Stimulated activated CD8-positive, alpha-beta memory T cell treated with anti-CD3 and anti-CD28 coated beads, Interleukin-4, amount 100 ng/mL, for 1 hour (primary cell): Measurements from ENCODE around the gene ACKR2.
"Not testable (repeated sequence)": the region's sequence is repeated elsewhere in the genome, so short reads cannot be mapped to it uniquely, and the experiment has no call there.

Source experiments
- DNase-seq, 2 donors: peaks; one replicate each; pipeline ENCODE4 v3.0.0-alpha.2; 2020; ENCODE audit warnings: low read depth in 2 of 2, low spot score in 1 of 2

Gene ACKR2

DNA sequence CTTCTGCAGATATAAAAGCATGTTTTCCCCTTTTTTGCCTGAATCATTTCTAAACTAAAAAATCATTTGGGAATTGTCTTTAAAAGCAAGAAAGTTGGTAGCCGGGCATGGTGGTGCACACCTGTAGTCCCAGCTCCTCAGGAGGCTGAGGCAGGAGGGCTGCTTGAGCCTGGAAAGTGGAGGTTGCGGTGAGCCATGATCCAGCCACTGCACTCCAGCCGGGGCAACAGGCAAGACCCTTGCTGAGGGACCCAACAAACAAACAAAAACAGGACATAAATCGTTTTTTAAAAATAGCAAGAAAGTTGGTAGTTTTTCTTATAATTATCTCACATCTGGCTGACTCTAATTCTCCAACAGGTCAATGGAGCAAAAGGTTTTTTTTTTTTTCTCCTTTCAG is 7.5 kb upstream of the ACKR2 start:
- no peak for DNase-seq

DNA sequence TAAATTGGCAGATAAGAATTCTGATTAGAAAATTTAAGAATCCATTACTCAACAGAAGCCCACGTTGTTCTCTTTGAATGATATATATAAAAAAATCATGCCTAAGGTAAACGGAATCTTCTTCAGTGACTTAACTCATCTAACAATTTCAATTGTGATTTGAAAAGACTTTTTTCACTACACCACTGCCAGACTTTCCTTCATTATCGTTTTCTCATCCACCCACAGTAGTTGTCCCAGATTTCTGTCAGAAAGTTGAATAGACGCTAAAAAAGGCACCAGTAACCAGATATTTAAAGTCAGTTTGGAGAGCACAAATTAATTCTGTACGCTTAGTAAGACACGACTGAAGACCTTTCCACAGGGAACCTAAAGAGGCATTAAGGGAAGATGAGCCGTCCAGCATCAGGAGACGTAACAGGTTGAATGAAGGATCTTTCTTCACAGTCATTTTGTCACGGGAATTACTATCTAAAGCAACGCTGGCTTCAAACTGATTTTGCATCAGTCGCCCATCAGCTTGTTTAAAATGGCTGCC is 6.3 kb upstream of the ACKR2 start:
- no peak for DNase-seq

DNA sequence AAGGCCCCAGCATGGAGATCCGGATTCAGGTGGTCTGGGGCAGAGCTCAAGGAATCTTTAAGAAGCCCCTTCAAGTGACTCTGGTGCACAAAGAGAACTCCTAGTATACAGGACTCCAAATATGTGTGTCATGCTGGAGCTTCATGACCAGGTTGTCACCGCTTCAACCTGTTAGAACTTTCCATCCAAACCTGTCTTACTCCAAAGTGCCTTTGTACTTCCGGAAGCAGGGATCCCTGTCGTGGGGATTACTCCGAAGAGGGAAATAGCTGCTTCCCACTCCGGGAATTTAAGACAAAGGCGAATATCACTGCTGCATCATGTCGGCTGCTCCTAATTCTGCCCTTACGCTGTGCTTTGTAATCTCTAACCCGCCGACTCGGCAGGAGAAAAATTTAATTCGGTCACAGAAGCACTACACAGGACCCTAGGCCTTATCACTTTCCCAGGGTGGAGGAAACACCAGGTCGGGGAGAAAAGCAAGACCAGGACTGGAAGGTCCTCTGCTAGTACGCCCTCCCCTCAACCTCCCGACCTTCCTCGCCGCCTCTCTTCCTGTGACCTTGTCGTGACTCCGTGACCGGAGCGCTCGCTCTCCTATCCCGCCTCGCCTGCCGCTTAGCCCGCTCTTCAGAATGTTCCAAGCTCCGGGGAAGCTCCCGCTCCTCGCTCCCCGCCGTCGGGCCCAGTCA is 5.7 kb upstream of the ACKR2 start:
- DNase-seq: no peak

DNA sequence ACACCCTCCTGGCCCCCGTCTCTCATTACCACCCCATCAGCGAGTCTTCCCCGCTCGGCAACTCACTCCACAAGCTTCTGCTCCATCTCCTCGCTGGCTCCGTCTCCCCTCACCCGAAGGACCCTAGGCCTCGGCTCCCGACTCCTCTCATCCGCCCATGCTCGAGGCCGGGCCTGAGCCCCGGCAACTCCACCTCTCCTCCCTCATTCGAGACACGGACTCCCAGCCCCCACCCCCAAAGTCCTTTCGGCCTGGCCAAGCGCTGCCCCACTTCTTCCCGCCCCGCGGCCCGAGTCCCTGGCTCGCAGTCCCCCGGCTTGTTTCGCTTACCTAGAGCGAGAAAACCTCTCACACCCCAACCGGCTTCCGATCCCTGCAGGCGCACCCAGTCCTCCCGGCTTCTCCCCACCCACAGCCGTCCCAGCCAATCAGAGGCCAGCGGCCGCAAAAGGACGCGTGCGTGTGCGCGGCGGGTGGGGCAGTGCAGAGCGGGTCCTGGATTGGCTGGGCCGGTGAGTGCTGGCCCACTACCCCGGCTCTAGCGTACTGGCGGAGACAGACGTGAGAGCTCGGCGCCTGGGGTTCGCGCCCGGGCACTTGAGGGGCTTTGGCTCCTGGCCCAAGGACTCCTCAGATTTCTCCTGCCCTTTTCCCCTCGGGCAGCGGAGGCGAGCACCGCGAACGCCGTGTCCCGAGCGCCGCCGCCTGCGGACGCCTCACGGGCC is 5.0 kb upstream of the ACKR2 start, which contains the start of gene HIGD1A:
TSS of gene HIGD1A (minus strand) at position 385 of the 725 bp plus-strand sequence. CDS start 10,237 bp downstream, outside the sequence.
- DNase-seq: peak; percentile 78 to 84

DNA sequence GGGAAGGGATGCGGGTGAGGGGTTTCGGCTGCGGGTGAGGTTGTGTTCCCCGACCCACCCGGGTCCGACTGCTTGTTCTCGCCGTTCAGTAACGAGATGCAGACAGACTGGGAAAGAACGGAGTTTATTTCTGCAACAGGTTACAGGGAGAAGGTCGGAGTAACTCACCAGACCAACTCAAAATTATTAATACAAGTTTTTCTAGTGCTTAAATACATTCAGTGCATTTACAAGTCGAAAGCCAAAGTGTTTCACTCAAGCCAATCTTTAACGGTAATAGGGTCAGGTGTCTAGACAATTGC is 4.5 kb upstream of the ACKR2 start:
- no peak for DNase-seq

DNA sequence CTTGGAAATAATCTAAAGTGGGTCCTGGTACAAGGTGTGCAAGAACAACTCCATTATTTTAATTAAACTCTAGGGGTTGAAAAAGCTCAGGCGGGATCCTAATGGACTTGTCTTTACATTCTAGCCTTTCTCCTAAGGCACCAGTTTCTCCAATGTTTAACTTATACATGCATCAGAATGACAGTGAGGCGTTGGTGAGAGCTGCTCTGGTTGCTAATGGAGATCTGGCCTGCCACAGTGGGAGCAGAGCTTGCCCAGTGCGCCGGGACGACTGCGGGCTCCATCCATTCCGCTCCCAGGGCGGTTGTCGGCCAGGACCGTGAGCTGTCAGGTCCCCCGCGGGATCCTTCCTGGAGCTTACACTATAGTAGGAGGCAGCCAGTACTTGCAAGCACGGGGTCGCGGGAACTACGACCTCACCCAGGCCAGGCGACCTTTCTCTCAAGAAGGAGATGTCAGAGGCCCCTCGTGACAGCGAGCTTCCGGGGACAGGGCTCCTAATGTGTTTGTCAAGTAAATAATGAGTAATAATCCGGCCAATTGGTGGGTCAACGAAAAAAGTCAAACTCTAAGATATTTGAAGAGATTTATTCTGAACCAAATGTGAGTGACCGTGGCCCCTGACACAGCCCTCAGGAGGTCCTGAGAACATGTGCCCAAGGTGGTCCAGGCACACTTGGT is 4.0 kb upstream of the ACKR2 start:
- DNase-seq: no peak

DNA sequence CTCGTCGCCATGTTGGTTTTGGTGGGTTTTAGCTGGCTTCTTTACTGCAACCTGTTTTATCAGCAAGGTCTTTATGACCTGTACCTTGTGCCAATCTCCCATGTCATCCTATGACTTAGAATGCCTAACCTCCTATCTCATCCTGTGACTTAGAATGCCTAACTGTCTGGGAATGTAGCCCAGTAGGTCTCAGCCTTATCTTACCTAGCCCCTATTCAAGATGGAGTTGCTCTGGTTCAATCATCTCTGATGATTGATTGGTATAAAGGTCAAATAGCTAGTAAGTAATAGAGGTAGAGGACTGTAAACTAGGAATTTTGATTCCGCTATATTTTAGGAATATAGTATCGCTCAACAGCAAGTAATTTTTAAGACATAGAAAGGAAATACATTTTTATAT is 1.3 kb upstream of the ACKR2 start:
- no peak for DNase-seq

DNA sequence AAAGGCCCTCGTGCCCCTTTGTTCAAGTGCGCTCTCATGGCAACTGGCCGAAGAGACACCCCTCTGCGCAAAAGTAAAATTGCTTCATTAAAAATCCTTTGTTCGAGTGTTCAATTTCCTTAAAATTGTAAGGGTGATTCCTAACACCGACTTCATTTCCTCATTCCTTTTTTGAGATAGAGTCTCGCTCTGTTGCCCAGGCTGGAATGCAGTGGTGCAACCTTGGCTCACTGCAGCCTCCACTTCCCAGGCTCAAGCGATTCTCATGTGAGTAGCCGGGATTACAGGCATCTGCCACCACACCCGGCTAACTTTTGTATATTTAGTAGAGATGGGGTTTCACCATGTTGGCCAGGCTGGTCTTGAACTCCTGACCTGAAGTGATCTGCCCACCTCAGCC is 1.5 kb downstream of the ACKR2 start:
- DNase-seq: not testable (repeated sequence)

DNA sequence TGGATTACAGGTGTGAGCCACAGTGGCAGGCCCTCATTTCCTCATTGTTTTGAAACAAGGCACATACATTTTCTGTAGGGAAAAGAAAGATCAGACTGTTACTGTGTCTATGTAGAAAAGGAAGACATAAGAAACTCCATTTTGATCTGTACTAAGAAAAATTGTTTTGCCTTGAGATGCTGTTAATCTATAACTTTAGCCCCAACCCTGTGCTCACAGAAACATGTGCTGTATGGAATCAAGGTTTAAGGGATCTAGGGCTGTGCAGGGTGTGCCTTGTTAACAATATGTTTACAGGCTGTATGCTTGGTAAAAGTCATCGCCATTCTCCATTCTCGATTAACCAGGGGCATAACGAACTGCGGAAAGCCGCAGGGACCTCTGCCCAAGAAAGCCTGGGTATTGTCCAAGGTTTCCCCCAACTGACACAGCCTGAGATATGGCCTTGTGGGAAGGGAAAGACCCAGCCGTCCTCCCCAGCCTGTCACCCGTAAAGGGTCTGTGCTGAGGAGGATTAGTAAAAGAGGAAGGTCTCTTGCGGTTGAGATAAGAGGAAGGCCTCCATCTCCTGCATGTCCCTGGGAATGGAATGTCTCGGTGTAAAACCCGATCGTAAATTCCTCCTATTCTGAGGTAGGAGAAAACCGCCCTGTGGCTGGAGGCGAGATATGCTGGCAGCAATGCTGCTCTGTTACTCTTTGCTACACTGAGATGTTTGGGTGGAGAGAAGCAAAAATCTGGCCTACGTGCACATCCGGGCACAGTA is 2.1 kb downstream of the ACKR2 start:
- DNase-seq: not testable (repeated sequence)

DNA sequence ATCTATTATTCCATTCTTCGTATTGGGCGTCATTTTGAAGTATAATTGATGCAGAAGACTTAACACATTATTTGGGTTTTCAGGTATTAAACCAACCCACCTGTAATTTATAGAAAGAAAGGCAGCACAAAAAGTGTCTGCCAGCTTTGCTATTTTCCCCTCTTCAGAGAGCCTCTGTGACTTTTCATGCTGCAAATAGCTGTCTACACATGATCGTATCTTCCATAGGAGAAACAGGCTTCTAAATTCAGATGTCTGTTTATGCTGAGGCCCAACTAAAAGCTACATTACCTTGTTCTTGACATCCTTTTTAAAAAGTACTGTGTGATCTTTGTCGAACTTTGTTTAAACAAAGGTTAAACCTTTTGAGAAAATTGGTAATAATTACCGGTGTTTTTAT is 5.0 kb downstream of the ACKR2 start:
- DNase-seq: no peak

DNA sequence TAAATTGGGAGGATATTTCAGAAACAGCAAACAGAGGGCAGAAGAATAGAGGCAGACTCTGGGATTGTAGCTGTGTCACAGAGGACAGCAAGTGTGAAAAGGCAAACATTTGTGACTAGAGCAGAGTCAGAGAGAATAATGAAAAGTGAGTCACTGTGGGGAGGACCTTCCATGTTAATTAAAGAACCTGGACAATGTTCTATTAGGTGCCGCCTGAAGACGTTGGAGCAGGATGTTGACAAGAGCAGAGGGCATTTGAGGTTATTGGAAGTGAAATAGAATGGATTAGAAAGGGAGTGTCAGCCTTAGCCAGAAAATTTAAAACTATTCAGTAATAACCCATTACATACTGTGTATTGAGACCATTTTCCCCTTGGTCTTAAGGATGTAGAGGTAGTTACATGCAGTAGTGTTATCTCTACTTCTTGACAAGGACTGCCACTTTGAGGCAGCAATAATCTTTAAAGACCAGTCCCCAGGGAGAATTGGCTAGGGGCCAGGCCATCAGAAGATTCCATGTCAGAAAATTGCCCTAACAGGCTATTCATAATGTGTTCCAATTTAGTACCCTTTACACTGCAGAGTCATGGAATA is 5.8 kb downstream of the ACKR2 start:
- DNase-seq: no peak

DNA sequence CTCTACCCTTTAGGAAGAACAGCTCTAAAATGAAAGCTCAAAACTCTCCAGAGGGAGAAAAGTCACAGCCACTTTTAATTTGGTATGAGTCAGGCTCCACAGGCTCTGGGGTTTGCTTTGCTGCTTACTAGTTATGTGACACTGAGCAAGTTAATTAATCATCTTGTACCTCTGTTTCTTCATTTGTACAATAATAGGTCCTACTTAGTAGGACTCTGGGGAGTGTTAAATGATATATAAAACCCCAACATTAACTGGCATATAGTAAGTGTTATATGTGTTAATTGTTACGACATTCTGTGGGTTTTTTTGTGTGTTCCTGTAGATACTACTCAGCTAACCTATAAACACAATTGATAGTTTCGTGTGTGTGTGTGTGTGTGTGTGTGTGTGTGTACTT is 6.6 kb downstream of the ACKR2 start:
- DNase-seq: no peak

DNA sequence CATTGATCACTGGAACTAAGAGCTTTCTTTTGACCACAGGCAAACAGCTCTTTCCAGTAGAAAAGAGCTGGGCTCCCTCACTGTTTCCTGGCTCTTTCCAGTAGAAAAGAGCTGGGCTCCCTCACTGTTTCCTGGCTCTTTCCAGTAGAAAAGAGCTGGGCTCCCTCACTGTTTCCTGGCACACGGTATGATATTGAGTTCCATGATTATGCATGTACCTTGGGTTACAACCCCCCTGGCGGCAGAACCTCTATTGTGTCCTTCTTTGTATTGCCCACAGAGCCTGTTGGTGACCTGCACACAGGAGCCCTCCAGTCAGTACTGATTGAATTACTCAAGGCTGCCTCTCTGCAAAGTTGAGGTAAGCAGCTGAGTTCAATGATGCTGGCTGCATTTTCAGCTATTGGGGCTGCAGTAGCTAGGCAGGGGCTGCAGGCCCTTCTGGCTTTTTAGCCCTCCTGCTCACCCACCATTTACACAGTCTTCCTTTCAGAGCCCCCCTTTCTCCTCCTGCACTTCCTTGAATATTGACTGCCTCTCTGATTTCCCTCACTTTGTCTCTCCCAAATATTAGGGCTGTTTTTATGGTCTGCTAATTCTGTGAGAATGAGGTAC is 10.2 kb downstream of the ACKR2 start:
- no peak for DNase-seq

DNA sequence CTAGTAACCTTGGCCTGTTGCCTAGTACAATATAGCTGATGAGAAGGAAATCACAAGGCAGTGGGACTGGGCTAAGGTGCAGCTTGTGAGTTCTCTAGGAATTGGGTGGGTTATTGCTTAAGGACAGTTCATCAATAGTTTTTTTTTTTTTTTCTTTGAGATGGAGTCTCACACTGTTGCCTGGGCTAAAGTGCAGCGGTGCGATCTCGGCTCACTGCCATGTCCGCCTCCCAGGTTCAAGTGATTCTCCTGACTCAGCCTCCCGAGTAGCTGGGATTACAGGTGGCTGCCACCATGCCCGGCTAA is 11.5 kb downstream of the ACKR2 start:
- no peak for DNase-seq

DNA sequence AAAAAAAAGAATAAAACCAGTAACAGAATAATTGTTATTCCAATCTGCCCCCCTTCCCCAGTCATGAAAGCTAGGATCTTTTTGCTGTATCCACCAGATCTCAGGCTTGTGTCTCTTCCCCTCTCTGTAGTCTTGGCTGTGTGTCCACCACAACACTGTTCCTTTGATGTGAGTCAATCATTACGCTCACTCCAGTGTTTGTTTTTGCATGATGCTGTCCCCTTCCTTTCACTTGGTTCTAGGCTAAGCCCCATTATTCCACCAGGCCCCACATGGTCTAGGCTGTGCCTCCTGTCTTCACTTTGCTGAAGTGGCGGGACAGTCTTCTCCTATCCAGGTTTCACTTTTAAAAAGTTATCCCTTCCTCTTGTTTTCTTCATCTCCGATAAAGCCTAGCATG is 13.6 kb downstream of the ACKR2 start:
- no peak for DNase-seq

DNA sequence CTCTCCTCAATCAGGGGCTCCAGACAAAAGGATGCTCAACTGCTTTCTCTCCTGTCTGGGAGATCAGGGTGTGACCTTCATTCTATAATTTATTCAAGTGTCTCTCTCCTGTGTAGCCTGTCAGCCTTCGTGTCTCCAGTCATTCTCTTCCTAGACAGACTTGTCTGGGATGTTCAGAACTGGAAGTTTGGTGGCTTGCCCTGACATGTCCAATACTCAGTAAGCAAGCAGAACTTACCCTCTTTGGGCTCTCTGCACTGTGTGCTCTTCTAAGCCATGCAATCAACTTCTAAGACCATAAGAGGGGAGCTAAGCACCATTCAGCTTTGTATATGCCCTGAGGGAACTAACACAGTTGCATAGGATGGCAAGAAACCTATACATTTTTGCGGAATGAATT is 14.1 kb downstream of the ACKR2 start:
- DNase-seq: no peak

DNA sequence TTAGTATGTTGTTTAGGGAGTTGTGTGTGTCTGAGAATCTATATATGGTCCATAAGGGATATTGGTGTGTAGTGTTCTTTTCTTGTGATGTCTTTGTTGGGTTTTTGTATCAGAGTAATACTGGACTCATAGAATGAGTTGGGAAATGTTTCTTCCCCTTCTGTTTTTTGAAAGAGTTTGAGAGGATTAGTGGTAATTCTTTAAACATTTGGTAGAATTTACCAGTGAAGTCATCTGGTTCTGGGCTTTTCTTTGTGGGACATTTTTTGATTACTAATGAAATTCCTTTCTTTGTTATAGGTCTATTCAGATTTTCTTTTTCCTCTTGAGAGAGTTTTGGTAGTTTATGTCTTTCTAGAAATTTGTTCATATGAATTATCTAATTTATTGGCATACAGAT is 16.9 kb downstream of the ACKR2 start:
- DNase-seq: no peak

DNA sequence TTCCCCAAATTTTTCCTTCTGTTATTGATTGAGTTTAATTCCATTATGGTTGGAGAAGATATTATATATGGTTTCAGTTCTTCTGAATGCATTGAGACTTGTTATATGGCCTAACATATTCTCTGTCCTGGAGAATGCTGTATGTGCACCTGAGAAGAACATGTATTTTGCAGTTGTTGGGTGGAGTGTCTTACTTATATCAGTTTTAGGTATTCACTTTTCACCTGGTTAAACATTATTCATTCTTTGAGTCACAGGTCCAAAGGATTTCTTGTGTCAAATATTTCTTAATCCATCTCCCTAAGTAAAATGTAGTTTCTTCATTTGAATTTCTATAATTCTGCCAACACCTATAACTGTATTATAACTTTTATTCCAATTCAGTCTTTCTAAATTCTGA is 17.8 kb downstream of the ACKR2 start:
- DNase-seq: no peak

DNA sequence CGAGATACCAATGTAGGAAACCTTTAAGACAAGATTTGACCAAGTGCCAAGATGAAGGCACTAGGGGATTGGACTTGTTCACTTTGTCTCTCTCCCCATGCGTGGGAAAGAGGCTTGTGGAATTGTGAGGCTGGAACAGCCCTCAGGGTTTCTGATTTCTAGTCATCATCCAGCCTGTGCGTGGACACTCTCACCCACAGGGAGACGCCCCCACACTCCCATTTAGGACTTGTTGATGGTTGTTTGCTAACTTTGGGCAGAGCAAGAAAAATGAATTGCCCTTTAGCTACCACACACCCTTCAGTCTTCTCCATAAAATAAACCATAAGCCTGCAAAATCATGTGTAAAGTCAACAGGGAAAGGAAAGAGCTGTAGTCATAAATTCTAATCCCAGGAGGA is 18.4 kb downstream of the ACKR2 start:
- DNase-seq: no peak

DNA sequence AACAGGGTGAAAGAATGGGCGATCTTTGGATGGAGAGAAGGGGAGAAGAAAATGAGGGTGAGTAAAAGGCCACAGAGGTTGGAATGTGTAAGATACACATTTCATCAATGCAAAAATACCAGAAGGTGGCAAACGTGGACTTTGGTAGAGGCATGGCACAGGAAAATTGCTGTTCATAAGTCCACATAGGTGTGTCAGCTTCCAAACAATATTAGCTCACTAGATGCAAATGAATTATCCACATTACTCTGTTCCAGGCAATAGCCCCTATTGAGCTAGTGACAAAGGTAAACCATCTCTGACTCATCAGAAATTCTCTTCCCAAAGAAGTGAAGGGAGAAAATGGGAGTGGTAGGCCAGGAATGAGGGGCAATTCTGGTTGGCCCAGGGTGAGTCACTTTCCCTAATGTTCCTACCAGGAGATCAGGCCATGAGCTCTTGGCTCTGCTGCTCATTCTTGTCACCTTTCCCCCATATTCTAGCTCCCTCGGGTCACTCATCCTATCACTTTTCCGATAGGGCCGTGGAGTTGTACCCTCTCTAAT is 19.9 kb downstream of the ACKR2 start:
- no peak for DNase-seq
